OCI-LY3 (cell line): Measurements from ENCODE around the gene RASA1.
A peak's percentile ranks its signal among the peaks of the same experiment; 100 is the strongest.

ENCODE experiments used
- H2AFZ ChIP-seq: fragments of 200-600, 300-600 bp; shearing (Covaris generic); 2 replicates; pipeline ENCODE4 v1.6.0; 2014; ENCODE audit warnings: antibody characterized with exemption, low read depth, low read length
- H3K27ac ChIP-seq: fragments of 200-600, 300-600 bp; sonication (generic); 2 replicates; pipeline ENCODE4 v1.5.1; 2014; ENCODE audit warnings: mild to moderate bottlenecking, low read length, moderate library complexity, mixed read lengths
- H3K27me3 ChIP-seq: fragments of 200-600, 300-600 bp; sonication (generic); 2 replicates; pipeline ENCODE4 v1.6.1; 2014; ENCODE audit warnings: low read depth, low read length, mixed read lengths
- H3K36me3 ChIP-seq: fragments of 200-600, 300-600 bp; sonication (generic); replicated peaks from 2 replicates; pipeline ENCODE3; 2014; ENCODE audit warnings: low read depth, low read length, mixed read lengths
- H3K4me1 ChIP-seq: fragments of 300-600, 200-600 bp; sonication (generic); 2 replicates; pipeline ENCODE4 v1.6.1; 2014; ENCODE audit warnings: low read length, mixed read lengths
- H3K4me2 ChIP-seq: fragments of 200-600, 300-600 bp; sonication (generic); 2 replicates; pipeline ENCODE4 v1.6.1; 2014; ENCODE audit warnings: low read length, mixed read lengths
- H3K4me3 ChIP-seq: fragments of 300-600, 200-600 bp; sonication (generic); 2 replicates; pipeline ENCODE4 v1.5.1; 2014; ENCODE audit warnings: antibody characterized with exemption, mild to moderate bottlenecking, low read length, moderate library complexity
- H3K79me2 ChIP-seq: fragments of 300-600, 200-600 bp; shearing (Covaris generic); 2 replicates; pipeline ENCODE4 v1.6.1; 2014; ENCODE audit warnings: mild to moderate bottlenecking, low read length, mixed read lengths
- H3K9ac ChIP-seq: fragments of 300-600, 200-600 bp; shearing (Covaris generic); 2 replicates; pipeline ENCODE4 v1.6.0; 2014; ENCODE audit warnings: mild to moderate bottlenecking, low read length, moderate library complexity
- H3K9me3 ChIP-seq: fragments of 200-600, 300-600 bp; shearing (Covaris generic); 2 replicates; pipeline ENCODE4 v1.6.1; 2014; ENCODE audit warnings: low read length, mixed read lengths; ENCODE audit not compliant: insufficient read depth
- H4K20me1 ChIP-seq: fragments of 200-600, 300-600 bp; sonication (generic); 2 replicates; pipeline ENCODE4 v1.6.1; 2016; ENCODE audit warnings: low read length, mixed read lengths; ENCODE audit not compliant: insufficient read depth
- EZH2phosphoT487 ChIP-seq: fragments of 200-600 bp; shearing (Covaris generic); IDR thresholded peaks from 2 replicates; pipeline ENCODE4 v1.6.1; 2018; ENCODE audit warnings: antibody characterized with exemption, mixed run types, low read depth
- TF ChIP-seq, protein P1 (sequence below): fragments of 200-600, 300-600 bp; sonication (generic); IDR thresholded peaks from 2 replicates; pipeline ENCODE4 v1.5.1; 2014; ENCODE audit warnings: antibody characterized with exemption, low read length, low read depth

The RASA1 gene

DNA sequence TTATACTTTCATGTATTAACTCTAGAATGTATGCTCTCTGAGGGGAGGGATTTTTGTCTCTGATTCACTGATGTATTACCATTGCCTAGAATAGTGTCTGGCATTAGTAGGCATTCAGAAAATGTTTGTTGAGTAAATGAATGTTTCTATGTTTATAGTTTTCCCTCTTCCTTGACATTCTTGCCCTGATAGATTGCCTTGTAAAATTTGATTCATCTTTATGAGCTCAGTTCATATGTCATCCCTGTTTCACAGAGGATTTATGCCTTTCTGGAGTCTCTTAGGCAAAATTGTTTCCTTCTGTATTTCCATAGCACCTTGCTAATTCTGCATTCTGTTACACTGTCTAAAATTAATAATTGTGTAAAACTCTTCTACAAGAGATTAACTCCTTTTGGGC lies 72.3 kb downstream of the RASA1 start:
- Histone ChIP-seq H3K36me3 (no peaks in the 10 kb centered on the region), H3K9me3 (no peaks in the 10 kb centered on the region), H4K20me1 (no peaks in the 10 kb centered on the region), H3K4me1 (peaks cover 5% of the 10 kb centered on the region; the same call in 1 of the 2 replicates), H2AFZ (no peak overlapping the region), H3K4me3 (no peak overlapping the region), H3K27me3 (no peaks in the 10 kb centered on the region), H3K79me2 (no peaks in the 10 kb centered on the region), H3K27ac (no peak overlapping the region), H3K4me2 (no peak overlapping the region), H3K9ac (no peak overlapping the region)
- TF ChIP-seq, protein P1, sequence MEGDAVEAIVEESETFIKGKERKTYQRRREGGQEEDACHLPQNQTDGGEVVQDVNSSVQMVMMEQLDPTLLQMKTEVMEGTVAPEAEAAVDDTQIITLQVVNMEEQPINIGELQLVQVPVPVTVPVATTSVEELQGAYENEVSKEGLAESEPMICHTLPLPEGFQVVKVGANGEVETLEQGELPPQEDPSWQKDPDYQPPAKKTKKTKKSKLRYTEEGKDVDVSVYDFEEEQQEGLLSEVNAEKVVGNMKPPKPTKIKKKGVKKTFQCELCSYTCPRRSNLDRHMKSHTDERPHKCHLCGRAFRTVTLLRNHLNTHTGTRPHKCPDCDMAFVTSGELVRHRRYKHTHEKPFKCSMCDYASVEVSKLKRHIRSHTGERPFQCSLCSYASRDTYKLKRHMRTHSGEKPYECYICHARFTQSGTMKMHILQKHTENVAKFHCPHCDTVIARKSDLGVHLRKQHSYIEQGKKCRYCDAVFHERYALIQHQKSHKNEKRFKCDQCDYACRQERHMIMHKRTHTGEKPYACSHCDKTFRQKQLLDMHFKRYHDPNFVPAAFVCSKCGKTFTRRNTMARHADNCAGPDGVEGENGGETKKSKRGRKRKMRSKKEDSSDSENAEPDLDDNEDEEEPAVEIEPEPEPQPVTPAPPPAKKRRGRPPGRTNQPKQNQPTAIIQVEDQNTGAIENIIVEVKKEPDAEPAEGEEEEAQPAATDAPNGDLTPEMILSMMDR, result no peak
- no peak for TF ChIP-seq EZH2phosphoT487

DNA sequence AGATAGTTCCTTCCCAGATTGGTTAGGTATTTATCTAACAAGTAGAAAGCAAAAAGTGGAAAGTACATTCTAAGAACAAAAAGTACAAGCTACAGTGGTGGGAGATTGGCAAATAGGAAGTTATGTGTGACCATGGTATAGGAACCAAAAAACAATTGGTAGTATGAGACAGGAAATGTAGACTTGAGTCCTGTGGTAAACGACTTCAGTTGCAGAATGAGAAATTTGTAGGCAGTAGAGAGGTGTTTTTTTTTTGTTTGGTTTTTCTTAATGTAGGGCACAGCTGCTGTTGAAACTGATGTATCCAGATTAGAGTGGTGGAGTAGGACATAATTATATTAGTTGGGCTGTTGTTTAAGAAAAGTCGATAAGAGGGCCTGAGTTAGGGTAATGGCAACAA lies 73.0 kb downstream of the RASA1 start:
- Histone ChIP-seq H3K27me3 (no peaks in the 10 kb centered on the region), H4K20me1 (no peaks in the 10 kb centered on the region), H3K79me2 (no peaks in the 10 kb centered on the region), H3K9ac (no peak overlapping the region), H3K36me3 (no peaks in the 10 kb centered on the region), H3K4me1 (peaks cover 5% of the 10 kb centered on the region; the same call in 1 of the 2 replicates), H3K9me3 (no peaks in the 10 kb centered on the region), H3K4me3 (no peak overlapping the region), H3K4me2 (no peak overlapping the region), H3K27ac (no peak overlapping the region), H2AFZ (no peak overlapping the region)
- TF ChIP-seq, protein P1, result no peak
- TF ChIP-seq EZH2phosphoT487, result no peak

DNA sequence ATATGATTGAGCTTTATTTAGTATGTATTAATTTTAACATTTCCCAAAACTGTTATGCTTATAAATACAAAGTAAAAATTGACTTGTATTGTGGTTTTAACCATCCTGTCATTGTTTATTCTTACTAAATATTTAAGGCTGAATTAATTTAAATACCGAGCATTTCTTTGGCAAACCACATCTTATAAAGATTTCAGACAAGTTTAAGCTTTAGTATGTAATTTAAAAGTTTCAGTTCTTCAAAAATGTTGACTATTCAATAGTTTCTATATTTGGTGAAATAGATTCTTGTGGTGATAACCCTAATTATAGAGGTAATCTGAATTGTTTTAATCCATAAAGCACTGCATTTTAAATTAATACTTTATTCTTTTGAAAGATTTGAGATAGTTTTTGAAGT lies 79.6 kb downstream of the RASA1 start:
- no peaks in the 10 kb centered on the region for H3K27me3 ChIP-seq
- H3K4me2 ChIP-seq, result peak overlapping the region; percentile 36
- no peaks in the 10 kb centered on the region for H4K20me1 ChIP-seq
- H2AFZ ChIP-seq, result no peak overlapping the region
- no peaks in the 10 kb centered on the region for H3K36me3 ChIP-seq
- H3K4me1 ChIP-seq, result peaks cover 17% of the 10 kb centered on the region
- H3K9ac ChIP-seq, result no peak overlapping the region
- H3K79me2 ChIP-seq, result no peaks in the 10 kb centered on the region
- no peak overlapping the region for H3K4me3 ChIP-seq
- TF ChIP-seq, protein P1, result no peak
- no peak for TF ChIP-seq EZH2phosphoT487
- no peaks in the 10 kb centered on the region for H3K9me3 ChIP-seq
- H3K27ac ChIP-seq, result no peak overlapping the region

GRCh38 chr5:87347841-87348240 lies 80.2 kb downstream of the RASA1 start:
- Histone ChIP-seq H3K27ac (no peak overlapping the region), H3K4me3 (no peak overlapping the region), H3K4me2 (peak overlapping the region; percentile 36), H2AFZ (no peak overlapping the region), H3K4me1 (peaks cover 17% of the 10 kb centered on the region), H3K9ac (no peak overlapping the region), H3K36me3 (no peaks in the 10 kb centered on the region), H3K79me2 (no peaks in the 10 kb centered on the region), H3K27me3 (no peaks in the 10 kb centered on the region), H3K9me3 (no peaks in the 10 kb centered on the region), H4K20me1 (no peaks in the 10 kb centered on the region)
- TF ChIP-seq EZH2phosphoT487, result no peak
- TF ChIP-seq, protein P1, result no peak
